HUES6 (cell line): Measurements from ENCODE around the gene GRK5.

ENCODE experiments used
- H3K27ac ChIP-seq: 2 replicates; pipeline ENCODE4 v1.7.0; 2013; ENCODE audit warnings: low read depth, mild to moderate bottlenecking, low read length, inconsistent platforms
- H3K27me3 ChIP-seq: 2 replicates; pipeline ENCODE4 v1.6.1; 2013; ENCODE audit warnings: low read length; ENCODE audit not compliant: control insufficient read depth, insufficient read depth
- H3K36me3 ChIP-seq: 2 replicates; pipeline ENCODE4 v1.6.1; 2013; ENCODE audit warnings: low read length; ENCODE audit not compliant: control insufficient read depth, insufficient read depth
- H3K4me1 ChIP-seq: 2 replicates; pipeline ENCODE4 v1.6.1; 2013; ENCODE audit warnings: low read length; ENCODE audit not compliant: control insufficient read depth, insufficient read depth
- H3K4me3 ChIP-seq: 2 replicates; pipeline ENCODE4 v1.5.1; 2013; ENCODE audit warnings: low read depth, low read length
- H3K9ac ChIP-seq: one replicate; pipeline ENCODE4 v1.6.1; 2013; ENCODE audit warnings: mild to moderate bottlenecking, low read length
- H3K9me3 ChIP-seq: 2 replicates; pipeline ENCODE4 v1.6.1; 2013; ENCODE audit warnings: low read depth, low read length; ENCODE audit not compliant: control insufficient read depth, insufficient read depth

The GRK5 gene

GRCh38 chr10:119302172-119302571 lies 94.8 kb downstream of the GRK5 start:
- H3K4me1 ChIP-seq = peaks cover 3% of the 10 kb centered on the region; the same call in 1 of the 2 replicates
- peaks cover 10% of the 10 kb centered on the region; the same call in 1 of the 2 replicates for H3K9me3 ChIP-seq
- no peak overlapping the region for H3K27ac ChIP-seq
- no peak overlapping the region for H3K4me3 ChIP-seq
- no peaks in the 10 kb centered on the region for H3K27me3 ChIP-seq
- H3K36me3 ChIP-seq = no peaks in the 10 kb centered on the region
- H3K9ac ChIP-seq = no peak overlapping the region

- H3K9me3 ChIP-seq = peaks cover 5% of the 10 kb centered on the region; the same call in 1 of the 2 replicates
- H3K27ac ChIP-seq = no peak overlapping the region
- peaks cover 3% of the 10 kb centered on the region; the same call in 1 of the 2 replicates for H3K4me1 ChIP-seq
- no peak overlapping the region for H3K9ac ChIP-seq
- H3K27me3 ChIP-seq = no peaks in the 10 kb centered on the region
- H3K36me3 ChIP-seq = no peaks in the 10 kb centered on the region
- H3K4me3 ChIP-seq = no peak overlapping the region
These were observed 95.4 kb downstream of the GRK5 start for GRCh38 chr10:119302591-119303253.

DNA sequence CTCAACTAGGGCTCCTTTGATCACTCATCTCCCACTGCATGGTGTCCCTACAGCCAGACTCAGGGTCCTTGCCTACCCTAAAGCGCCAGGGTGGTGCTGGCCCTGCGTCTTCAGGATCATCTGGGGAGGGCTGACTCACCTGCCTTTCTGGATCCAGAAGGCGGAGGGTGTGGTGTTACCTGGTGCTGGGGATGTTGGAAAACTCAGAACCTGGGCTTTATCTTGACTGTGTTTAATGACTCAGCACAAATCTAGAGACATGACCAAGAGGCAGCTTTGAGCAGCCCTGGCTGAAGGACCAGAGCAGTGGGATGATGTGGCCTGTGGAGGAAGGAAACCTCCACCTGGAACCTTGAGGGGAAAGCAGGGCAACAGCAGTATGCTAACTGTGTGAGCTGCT lies 96.5 kb downstream of the GRK5 start:
- Histone ChIP-seq H3K9me3 (no peaks in the 10 kb centered on the region), H3K27me3 (no peaks in the 10 kb centered on the region), H3K36me3 (no peaks in the 10 kb centered on the region), H3K4me3 (no peak overlapping the region), H3K4me1 (peaks cover 3% of the 10 kb centered on the region; the same call in 1 of the 2 replicates), H3K27ac (no peak overlapping the region), H3K9ac (no peak overlapping the region)

DNA sequence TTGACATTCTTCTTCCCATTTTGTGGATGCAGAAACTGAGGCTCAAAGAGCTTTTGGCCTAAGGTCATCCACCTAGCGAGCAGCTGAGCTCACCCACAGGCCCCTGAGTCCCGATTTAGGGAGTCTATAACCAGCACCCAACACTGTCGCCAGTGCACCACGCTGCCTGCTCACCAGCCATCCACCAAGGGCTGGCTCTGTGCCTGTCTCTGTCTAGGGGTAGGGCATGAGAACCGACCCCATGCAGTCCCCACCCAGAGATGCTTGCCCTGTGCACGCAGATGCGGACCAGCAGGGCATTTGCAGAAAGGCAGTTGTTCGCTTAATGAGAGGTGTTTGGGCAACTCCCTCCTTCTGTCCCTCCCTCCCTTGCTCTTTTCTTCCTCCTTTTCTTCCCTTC lies 97.2 kb downstream of the GRK5 start:
- no peak overlapping the region for H3K9ac ChIP-seq

GRCh38 chr10:119305860-119306513 lies 98.6 kb downstream of the GRK5 start:
- no peak overlapping the region for H3K27ac ChIP-seq
- H3K36me3 ChIP-seq = no peaks in the 10 kb centered on the region
- no peaks in the 10 kb centered on the region for H3K27me3 ChIP-seq
- no peak overlapping the region for H3K4me3 ChIP-seq
- no peak overlapping the region for H3K9ac ChIP-seq
- H3K9me3 ChIP-seq = no peaks in the 10 kb centered on the region
- peaks cover 3% of the 10 kb centered on the region; the same call in 1 of the 2 replicates for H3K4me1 ChIP-seq

More for the DNA sequence above, 97.2 kb downstream of the GRK5 start:
- no peaks in the 10 kb centered on the region for H3K9me3 ChIP-seq
- no peaks in the 10 kb centered on the region for H3K36me3 ChIP-seq
- no peaks in the 10 kb centered on the region for H3K27me3 ChIP-seq
- H3K27ac ChIP-seq = no peak overlapping the region
- peaks cover 3% of the 10 kb centered on the region; the same call in 1 of the 2 replicates for H3K4me1 ChIP-seq
- H3K4me3 ChIP-seq = no peak overlapping the region

- H3K9me3 ChIP-seq = no peaks in the 10 kb centered on the region
- H3K4me1 ChIP-seq = peaks cover 3% of the 10 kb centered on the region; the same call in 1 of the 2 replicates
- H3K27me3 ChIP-seq = no peaks in the 10 kb centered on the region
- H3K9ac ChIP-seq = no peak overlapping the region
- H3K27ac ChIP-seq = no peak overlapping the region
- no peak overlapping the region for H3K4me3 ChIP-seq
- no peaks in the 10 kb centered on the region for H3K36me3 ChIP-seq
These were observed 99.2 kb downstream of the GRK5 start for GRCh38 chr10:119306514-119306951.

- Histone ChIP-seq H3K9me3 (no peaks in the 10 kb centered on the region), H3K27ac (no peak overlapping the region), H3K4me3 (no peak overlapping the region), H3K4me1 (peaks cover 3% of the 10 kb centered on the region; the same call in 1 of the 2 replicates), H3K9ac (no peak overlapping the region), H3K36me3 (no peaks in the 10 kb centered on the region), H3K27me3 (no peaks in the 10 kb centered on the region)
These were observed 99.6 kb downstream of the GRK5 start for GRCh38 chr10:119306986-119307392.

GRCh38 chr10:119308089-119308488 lies 100.7 kb downstream of the GRK5 start:
- Histone ChIP-seq H3K9me3 (no peaks in the 10 kb centered on the region), H3K9ac (no peak overlapping the region), H3K36me3 (no peaks in the 10 kb centered on the region), H3K27ac (no peak overlapping the region), H3K4me1 (peaks cover 3% of the 10 kb centered on the region; the same call in 1 of the 2 replicates), H3K4me3 (no peak overlapping the region), H3K27me3 (no peaks in the 10 kb centered on the region)

DNA sequence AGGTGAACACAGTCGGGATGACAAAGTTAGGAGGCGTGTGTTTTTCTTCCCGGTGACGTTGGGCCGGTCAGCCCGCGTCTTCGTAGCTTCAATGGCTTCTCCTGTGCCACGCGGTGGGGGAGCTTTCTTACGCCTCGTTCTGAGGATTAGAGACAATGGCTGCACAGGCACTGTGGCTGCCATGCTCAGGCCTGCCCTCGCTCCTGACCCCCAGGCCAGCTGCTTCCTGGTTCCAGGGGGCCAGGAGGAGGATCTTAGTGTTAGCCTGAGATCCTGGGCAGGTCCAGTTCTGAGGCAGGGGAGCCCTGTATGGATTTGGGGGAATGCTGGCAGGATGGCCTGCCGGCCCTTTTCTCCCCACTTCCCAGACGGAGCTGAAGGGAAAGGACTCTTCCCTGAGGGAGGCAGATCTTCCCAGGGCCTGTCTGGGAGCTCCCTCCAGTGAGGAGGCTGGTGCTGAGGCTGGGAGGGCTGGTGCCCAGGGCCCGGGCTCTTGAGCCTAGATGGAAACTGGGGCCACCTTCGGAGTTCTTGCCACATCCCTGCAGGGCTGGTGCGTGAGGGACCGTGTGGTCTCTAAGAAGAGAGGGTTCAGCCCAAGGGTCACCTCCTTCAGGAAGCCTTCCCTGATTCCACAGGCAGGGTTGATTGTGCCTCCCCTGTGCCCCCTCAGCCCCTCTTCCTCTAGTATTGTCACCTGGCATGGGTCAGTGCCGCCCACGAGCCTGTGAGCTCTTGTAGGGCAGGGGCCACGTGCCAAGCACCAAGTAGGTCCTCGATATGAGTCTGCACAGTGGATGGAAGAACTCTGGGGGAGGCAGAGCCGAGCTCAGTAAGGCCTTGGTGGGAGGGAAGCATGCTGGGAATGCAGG lies 101.4 kb downstream of the GRK5 start:
- Histone ChIP-seq H3K27ac (no peak overlapping the region), H3K27me3 (no peaks in the 10 kb centered on the region), H3K9me3 (no peaks in the 10 kb centered on the region), H3K36me3 (no peaks in the 10 kb centered on the region), H3K9ac (no peak overlapping the region), H3K4me1 (peaks cover 3% of the 10 kb centered on the region; the same call in 1 of the 2 replicates), H3K4me3 (no peak overlapping the region)

GRCh38 chr10:119309423-119309770 lies 102.0 kb downstream of the GRK5 start:
- H3K9me3 ChIP-seq = no peaks in the 10 kb centered on the region
- no peak overlapping the region for H3K27ac ChIP-seq
- no peak overlapping the region for H3K9ac ChIP-seq
- no peaks in the 10 kb centered on the region for H3K27me3 ChIP-seq
- H3K4me1 ChIP-seq = peaks cover 3% of the 10 kb centered on the region; the same call in 1 of the 2 replicates
- H3K4me3 ChIP-seq = no peak overlapping the region
- H3K36me3 ChIP-seq = no peaks in the 10 kb centered on the region
